HepG2 (cell line): ENCODE data around the gene MIDN. TPM values are rescaled to one million over a fixed set of nuclear protein-coding genes. Genes with fewer than 3 reads are reported as not detected.

ENCODE experiments used
- CERS6 ChIP-seq: sonication (generic); formaldehyde crosslinking; IDR thresholded peaks from 2 replicates; pipeline ENCODE4 v1.5.0; 2020; ENCODE audit warnings: missing genetic modification reagents
- KLF15 ChIP-seq: sonication (generic); formaldehyde crosslinking; IDR thresholded peaks from 2 replicates; pipeline ENCODE4 v1.8.1; 2023; ENCODE audit warnings: borderline replicate concordance, mild to moderate bottlenecking, inconsistent platforms, missing genetic modification reagents, mixed read lengths
- MLLT10 ChIP-seq: sonication (generic); formaldehyde crosslinking; IDR thresholded peaks from 2 replicates; pipeline ENCODE4 v1.4.0; 2020; ENCODE audit warnings: missing genetic modification reagents
- RAD51 ChIP-seq: fragments of 450-650 bp; IDR thresholded peaks from 2 replicates; pipeline ENCODE4 v1.6.1; 2016; ENCODE audit warnings: borderline replicate concordance
- RBAK ChIP-seq: sonication (generic); formaldehyde crosslinking; IDR thresholded peaks from 2 replicates; pipeline ENCODE4 v1.5.1; 2020; ENCODE audit warnings: mild to moderate bottlenecking, missing genetic modification reagents
- RBFOX2 ChIP-seq: fragments of 200-400 bp; formaldehyde crosslinking; IDR thresholded peaks from 2 replicates; pipeline ENCODE4 v1.6.1; 2017; ENCODE audit warnings: low read depth, mild to moderate bottlenecking, low read length
- RXRB ChIP-seq: IDR thresholded peaks from 2 replicates; pipeline ENCODE4 v1.6.1; 2016; ENCODE audit warnings: borderline replicate concordance, missing genetic modification reagents, missing compliant biosample characterization
- TEAD3 ChIP-seq: optimal IDR thresholded peaks from 2 replicates; pipeline ENCODE3; 2016; ENCODE audit warnings: borderline replicate concordance
- ZNF280B ChIP-seq: sonication (generic); formaldehyde crosslinking; IDR thresholded peaks from 2 replicates; pipeline ENCODE4 v1.5.0; 2020; ENCODE audit warnings: missing genetic modification reagents, mild to moderate bottlenecking, borderline replicate concordance
- ZNF496 ChIP-seq: sonication (generic); formaldehyde crosslinking; IDR thresholded peaks from 2 replicates; pipeline ENCODE4 v1.8.1; 2023; ENCODE audit warnings: mild to moderate bottlenecking, moderate library complexity, missing genetic modification reagents; ENCODE audit not compliant: insufficient replicate concordance
- ZNF552 ChIP-seq: sonication (generic); formaldehyde crosslinking; IDR thresholded peaks from 2 replicates; pipeline ENCODE4 v1.9.0; 2022; ENCODE audit warnings: missing genetic modification reagents, mild to moderate bottlenecking, borderline replicate concordance
- ZNF574 ChIP-seq: sonication (generic); formaldehyde crosslinking; IDR thresholded peaks from 2 replicates; pipeline ENCODE4 v1.4.0; 2020; ENCODE audit warnings: missing genetic modification reagents
- ZNF766 ChIP-seq: sonication (generic); formaldehyde crosslinking; IDR thresholded peaks from 2 replicates; pipeline ENCODE4 v1.5.0; 2020; ENCODE audit warnings: missing genetic modification reagents, borderline replicate concordance
- ZNF768 ChIP-seq: sonication (generic); formaldehyde crosslinking; IDR thresholded peaks from 2 replicates; pipeline ENCODE4 v1.4.0; 2020; ENCODE audit warnings: missing genetic modification reagents
- ZNF772 ChIP-seq: sonication (generic); formaldehyde crosslinking; IDR thresholded peaks from 2 replicates; pipeline ENCODE4 v1.5.0; 2020; ENCODE audit warnings: mild to moderate bottlenecking, missing genetic modification reagents
- ZNF790 ChIP-seq: sonication (generic); formaldehyde crosslinking; IDR thresholded peaks from 2 replicates; pipeline ENCODE4 v1.8.0; 2022; ENCODE audit warnings: missing genetic modification reagents, mild to moderate bottlenecking, borderline replicate concordance
- ZNF83 ChIP-seq: sonication (generic); formaldehyde crosslinking; IDR thresholded peaks from 2 replicates; pipeline ENCODE4 v1.4.0; 2020; ENCODE audit warnings: missing genetic modification reagents, mild to moderate bottlenecking, borderline replicate concordance
- polyA plus RNA-seq, 8 experiments: library from polyadenylated mRNA; depleted of rRNA in 3 of 8; stranded (reverse) in 7 of 8; unstranded in 1 of 8; fragments of >200 nt; fragmentation: Illumina TruSeq in 4 of 8; extraction: Trizol in 4 of 8; gene quantifications; 2 replicates each; pipeline versions ENCODE4 v1.2.1 to v1.2.3, GENCODE V29; 2011 to 2016; ENCODE audit warnings: low read depth in 4 of 8, missing spikeins in 1 of 8, mixed read lengths in 1 of 8; ENCODE audit not compliant: insufficient read depth in 1 of 8
- total RNA-seq, 5 experiments: library from RNA; depleted of rRNA; stranded (reverse); fragments of >200 nt; fragmentation: Illumina TruSeq; extraction: Trizol; gene quantifications; 2 replicates each; pipeline ENCODE4 v1.2.3, GENCODE V29; 2016; ENCODE audit warnings: low read depth in 1 of 5
- TF ChIP-seq, protein P1 (sequence below): sonication (generic); formaldehyde crosslinking; IDR thresholded peaks from 2 replicates; pipeline ENCODE4 v1.5.0; 2020; ENCODE audit warnings: mild to moderate bottlenecking, missing genetic modification reagents
- TF ChIP-seq, protein P2 (sequence below): sonication (generic); formaldehyde crosslinking; IDR thresholded peaks from 2 replicates; pipeline ENCODE4 v1.5.1; 2020; ENCODE audit warnings: missing genetic modification reagents, mild to moderate bottlenecking, borderline replicate concordance

MIDN gene
- total and polyA plus RNA-seq, 2 of the 13 experiments (the other 11 are each of a cell fraction or from before 2014, with no cell fraction given): 8.4 to 18.0 TPM

GRCh38 chr19:1244693-1245451 is 3.5 kb upstream of the MIDN start (continued):
- peak; percentile 89 for TF ChIP-seq RBFOX2
- peak; percentile 63; the same call in 1 of the 2 replicates for TF ChIP-seq ZNF790 (CRISPR knock-in tag)
- no peak; the same call in 1 of the 2 replicates for TF ChIP-seq KLF15
- TF ChIP-seq ZNF280B: no peak
- TF ChIP-seq, protein P1, sequence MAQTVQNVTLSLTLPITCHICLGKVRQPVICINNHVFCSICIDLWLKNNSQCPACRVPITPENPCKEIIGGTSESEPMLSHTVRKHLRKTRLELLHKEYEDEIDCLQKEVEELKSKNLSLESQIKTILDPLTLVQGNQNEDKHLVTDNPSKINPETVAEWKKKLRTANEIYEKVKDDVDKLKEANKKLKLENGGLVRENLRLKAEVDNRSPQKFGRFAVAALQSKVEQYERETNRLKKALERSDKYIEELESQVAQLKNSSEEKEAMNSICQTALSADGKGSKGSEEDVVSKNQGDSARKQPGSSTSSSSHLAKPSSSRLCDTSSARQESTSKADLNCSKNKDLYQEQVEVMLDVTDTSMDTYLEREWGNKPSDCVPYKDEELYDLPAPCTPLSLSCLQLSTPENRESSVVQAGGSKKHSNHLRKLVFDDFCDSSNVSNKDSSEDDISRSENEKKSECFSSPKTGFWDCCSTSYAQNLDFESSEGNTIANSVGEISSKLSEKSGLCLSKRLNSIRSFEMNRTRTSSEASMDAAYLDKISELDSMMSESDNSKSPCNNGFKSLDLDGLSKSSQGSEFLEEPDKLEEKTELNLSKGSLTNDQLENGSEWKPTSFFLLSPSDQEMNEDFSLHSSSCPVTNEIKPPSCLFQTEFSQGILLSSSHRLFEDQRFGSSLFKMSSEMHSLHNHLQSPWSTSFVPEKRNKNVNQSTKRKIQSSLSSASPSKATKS (CRISPR knock-in tag): no peak
- peak; percentile 83 for TF ChIP-seq ZNF772 (CRISPR knock-in tag)
- TF ChIP-seq CERS6: no peak
- TF ChIP-seq ZNF552 (CRISPR knock-in tag): no peak
- TF ChIP-seq RXRB (CRISPR knock-in tag): peak; percentile 99
- no peak; the same call in 1 of the 2 replicates for TF ChIP-seq ZNF83 (CRISPR knock-in tag)
- TF ChIP-seq ZNF766 (CRISPR knock-in tag): peak; percentile 66; the same call in 1 of the 2 replicates
- TF ChIP-seq RAD51: no peak
- peak; percentile 78 for TF ChIP-seq TEAD3 (CRISPR knock-in tag)
- TF ChIP-seq, protein P2, sequence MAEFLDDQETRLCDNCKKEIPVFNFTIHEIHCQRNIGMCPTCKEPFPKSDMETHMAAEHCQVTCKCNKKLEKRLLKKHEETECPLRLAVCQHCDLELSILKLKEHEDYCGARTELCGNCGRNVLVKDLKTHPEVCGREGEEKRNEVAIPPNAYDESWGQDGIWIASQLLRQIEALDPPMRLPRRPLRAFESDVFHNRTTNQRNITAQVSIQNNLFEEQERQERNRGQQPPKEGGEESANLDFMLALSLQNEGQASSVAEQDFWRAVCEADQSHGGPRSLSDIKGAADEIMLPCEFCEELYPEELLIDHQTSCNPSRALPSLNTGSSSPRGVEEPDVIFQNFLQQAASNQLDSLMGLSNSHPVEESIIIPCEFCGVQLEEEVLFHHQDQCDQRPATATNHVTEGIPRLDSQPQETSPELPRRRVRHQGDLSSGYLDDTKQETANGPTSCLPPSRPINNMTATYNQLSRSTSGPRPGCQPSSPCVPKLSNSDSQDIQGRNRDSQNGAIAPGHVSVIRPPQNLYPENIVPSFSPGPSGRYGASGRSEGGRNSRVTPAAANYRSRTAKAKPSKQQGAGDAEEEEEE (CRISPR knock-in tag): no peak
- no peak for TF ChIP-seq ZNF496 (CRISPR knock-in tag)
- TF ChIP-seq RBAK (CRISPR knock-in tag): peak; percentile 19; the same call in 1 of the 2 replicates
- no peak for TF ChIP-seq ZNF768 (CRISPR knock-in tag)
- peak; percentile 85 for TF ChIP-seq ZNF574
- TF ChIP-seq MLLT10 (CRISPR knock-in tag): no peak
